ENCODE results near the gene BCL7A.
"Not testable (repeated sequence)": the region's sequence is repeated elsewhere in the genome, so short reads cannot be mapped to it uniquely, and the experiment has no call there.

BCL7A gene

GRCh38 chr12:121988519-121988918 lies 33.2 kb upstream of the BCL7A start:
- not testable (repeated sequence) for H3K36me3 ChIP-seq (ENCODE audit: control insufficient read depth, insufficient read depth, low read length); H3K4me3 ChIP-seq (ENCODE audit: low read length); H4K8ac ChIP-seq (ENCODE audit: low read depth, low read length); H3K18ac ChIP-seq (ENCODE audit: low read length); H3K4ac ChIP-seq (ENCODE audit: low read depth, low read length); H2BK120ac ChIP-seq (ENCODE audit: low read depth, low read length); H2AK5ac ChIP-seq (ENCODE audit: low read length); H4K5ac ChIP-seq (ENCODE audit: low read length); H3K4me1 ChIP-seq (ENCODE audit: control insufficient read depth, low read depth, low read length); H3K79me1 ChIP-seq (ENCODE audit: low read length); H2BK15ac ChIP-seq (replicated peaks; ENCODE audit: low read depth); H3K4me2 ChIP-seq (ENCODE audit: low read length); DNase-seq; H3K9ac ChIP-seq (ENCODE audit: low read length); H3K79me2 ChIP-seq (ENCODE audit: control insufficient read depth, insufficient read depth, low read length); H3K27ac ChIP-seq (ENCODE audit: low read depth, low read length); H2BK5ac ChIP-seq (ENCODE audit: low read length); H3K23ac ChIP-seq (ENCODE audit: low read length); H3K27me3 ChIP-seq (ENCODE audit: insufficient read depth, low read length, poor library complexity); H3K56ac ChIP-seq (ENCODE audit: low read length)
- WGBS (ENCODE audit: extremely low coverage, insufficient coverage, low lambda C conversion rate), result no CpG with 5 or more reads among the region's 10 CpGs

GRCh38 chr12:121989276-121990113 lies 32.2 kb upstream of the BCL7A start:
- Histone ChIP-seq H3K4ac (ENCODE audit: low read depth, low read length) (no peak overlapping the region), H4K8ac (ENCODE audit: low read depth, low read length) (no peak overlapping the region), H3K9ac (ENCODE audit: low read length) (no peak overlapping the region), H3K79me1 (ENCODE audit: low read length) (no peaks in the 10 kb centered on the region), H3K18ac (ENCODE audit: low read length) (no peak overlapping the region), H3K4me2 (ENCODE audit: low read length) (no peak overlapping the region), H3K79me2 (ENCODE audit: control insufficient read depth, insufficient read depth, low read length) (no peaks in the 10 kb centered on the region), H3K36me3 (ENCODE audit: control insufficient read depth, insufficient read depth, low read length) (no peaks in the 10 kb centered on the region), H2BK15ac (replicated peaks; ENCODE audit: low read depth) (no peak overlapping the region), H2AK5ac (ENCODE audit: low read length) (no peak overlapping the region), H3K4me1 (ENCODE audit: control insufficient read depth, low read depth, low read length) (no peaks in the 10 kb centered on the region), H3K56ac (ENCODE audit: low read length) (no peak overlapping the region), H2BK120ac (ENCODE audit: low read depth, low read length) (no peak overlapping the region), H3K27me3 (ENCODE audit: insufficient read depth, low read length, poor library complexity) (no peaks in the 10 kb centered on the region), H2BK5ac (ENCODE audit: low read length) (no peak overlapping the region), H3K27ac (ENCODE audit: low read depth, low read length) (no peak overlapping the region), H3K4me3 (ENCODE audit: low read length) (no peak overlapping the region), H3K23ac (ENCODE audit: low read length) (no peak overlapping the region), H4K5ac (ENCODE audit: low read length) (no peak overlapping the region)
- DNase-seq, result no peak
- no CpG with 5 or more reads among the region's 14 CpGs for WGBS (ENCODE audit: extremely low coverage, insufficient coverage, low lambda C conversion rate)

- no peak overlapping the region for H3K4me3 ChIP-seq (ENCODE audit: low read length)
- no peaks in the 10 kb centered on the region for H3K4me1 ChIP-seq (ENCODE audit: control insufficient read depth, low read depth, low read length)
- H3K18ac ChIP-seq (ENCODE audit: low read length), result no peak overlapping the region
- no peak overlapping the region for H3K56ac ChIP-seq (ENCODE audit: low read length)
- H2BK120ac ChIP-seq (ENCODE audit: low read depth, low read length), result no peak overlapping the region
- no peak overlapping the region for H2BK15ac ChIP-seq (replicated peaks; ENCODE audit: low read depth)
- no peak overlapping the region for H4K8ac ChIP-seq (ENCODE audit: low read depth, low read length)
- DNase-seq, result no peak
- H3K23ac ChIP-seq (ENCODE audit: low read length), result no peak overlapping the region
- no peak overlapping the region for H4K5ac ChIP-seq (ENCODE audit: low read length)
- no peak overlapping the region for H2BK5ac ChIP-seq (ENCODE audit: low read length)
- no peaks in the 10 kb centered on the region for H3K36me3 ChIP-seq (ENCODE audit: control insufficient read depth, insufficient read depth, low read length)
- H3K4me2 ChIP-seq (ENCODE audit: low read length), result no peak overlapping the region
- H3K27ac ChIP-seq (ENCODE audit: low read depth, low read length), result no peak overlapping the region
- no peaks in the 10 kb centered on the region for H3K27me3 ChIP-seq (ENCODE audit: insufficient read depth, low read length, poor library complexity)
- no peaks in the 10 kb centered on the region for H3K79me2 ChIP-seq (ENCODE audit: control insufficient read depth, insufficient read depth, low read length)
- no peak overlapping the region for H2AK5ac ChIP-seq (ENCODE audit: low read length)
- H3K9ac ChIP-seq (ENCODE audit: low read length), result no peak overlapping the region
- no peak overlapping the region for H3K4ac ChIP-seq (ENCODE audit: low read depth, low read length)
- WGBS (ENCODE audit: extremely low coverage, insufficient coverage, low lambda C conversion rate), result no CpG with 5 or more reads among the region's 6 CpGs
- H3K79me1 ChIP-seq (ENCODE audit: low read length), result no peaks in the 10 kb centered on the region
Observed at GRCh38 chr12:121990114-121990647, 31.5 kb upstream of the BCL7A start.

DNA sequence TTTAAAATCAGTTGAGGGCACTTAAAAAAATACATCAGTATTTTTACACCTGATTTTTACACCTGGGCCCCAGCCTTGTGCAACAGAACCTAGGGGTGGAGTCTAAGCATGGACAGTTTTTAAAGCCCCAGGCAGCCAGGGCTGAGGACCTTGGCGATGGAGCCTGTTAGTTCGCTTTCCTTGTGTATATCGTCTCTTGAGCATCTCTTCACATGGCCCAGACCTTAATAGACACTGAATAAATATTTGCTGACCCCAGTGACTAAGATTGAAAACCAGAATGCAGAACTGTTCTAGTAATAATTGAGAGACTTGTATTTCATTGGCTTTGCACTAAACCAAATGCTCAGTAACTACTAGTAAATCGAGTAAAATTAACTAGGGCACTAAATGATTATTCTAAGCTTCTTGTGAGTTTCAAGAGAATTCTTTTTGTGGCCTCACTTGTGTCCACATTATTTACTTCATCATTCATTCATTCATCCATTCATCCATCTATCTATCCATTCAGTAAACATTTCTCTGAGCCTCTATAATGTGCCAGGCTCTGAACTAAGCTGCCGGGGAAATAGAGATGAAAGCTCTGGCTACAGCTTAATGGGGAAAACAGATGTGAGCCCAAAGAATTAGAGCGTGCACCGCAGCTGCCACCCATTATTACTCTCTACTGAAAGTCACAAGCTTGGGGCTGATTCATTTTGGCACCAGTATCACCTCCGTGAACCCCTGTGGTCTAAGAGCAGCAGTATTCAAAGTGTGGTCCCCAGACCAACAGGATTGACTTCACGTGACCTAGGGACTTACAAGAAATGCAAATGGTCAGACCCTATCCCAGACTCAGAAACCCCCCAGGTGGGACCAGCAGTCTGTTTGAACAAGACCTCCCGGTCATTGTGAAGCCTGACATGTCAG lies 30.7 kb upstream of the BCL7A start:
- Histone ChIP-seq H2AK5ac (ENCODE audit: low read length) (no peak overlapping the region), H3K23ac (ENCODE audit: low read length) (no peak overlapping the region), H4K8ac (ENCODE audit: low read depth, low read length) (no peak overlapping the region), H3K27me3 (ENCODE audit: insufficient read depth, low read length, poor library complexity) (no peaks in the 10 kb centered on the region), H3K36me3 (ENCODE audit: control insufficient read depth, insufficient read depth, low read length) (no peaks in the 10 kb centered on the region), H3K9ac (ENCODE audit: low read length) (no peak overlapping the region), H3K4ac (ENCODE audit: low read depth, low read length) (no peak overlapping the region), H3K79me1 (ENCODE audit: low read length) (no peaks in the 10 kb centered on the region), H4K5ac (ENCODE audit: low read length) (no peak overlapping the region), H3K56ac (ENCODE audit: low read length) (no peak overlapping the region), H2BK5ac (ENCODE audit: low read length) (no peak overlapping the region), H3K4me1 (ENCODE audit: control insufficient read depth, low read depth, low read length) (no peaks in the 10 kb centered on the region), H2BK120ac (ENCODE audit: low read depth, low read length) (no peak overlapping the region), H3K27ac (ENCODE audit: low read depth, low read length) (no peak overlapping the region), H3K18ac (ENCODE audit: low read length) (no peak overlapping the region), H3K79me2 (ENCODE audit: control insufficient read depth, insufficient read depth, low read length) (no peaks in the 10 kb centered on the region), H3K4me2 (ENCODE audit: low read length) (no peak overlapping the region), H3K4me3 (ENCODE audit: low read length) (no peak overlapping the region), H2BK15ac (replicated peaks; ENCODE audit: low read depth) (no peak overlapping the region)
- no peak for DNase-seq
- no CpG with 5 or more reads among the region's 10 CpGs for WGBS (ENCODE audit: extremely low coverage, insufficient coverage, low lambda C conversion rate)

- no CpG with 5 or more reads among the region's 21 CpGs for WGBS (ENCODE audit: extremely low coverage, insufficient coverage, low lambda C conversion rate)
- no peak overlapping the region for H3K27ac ChIP-seq (ENCODE audit: low read depth, low read length)
- no peak for DNase-seq
Observed at GRCh38 chr12:121992059-121992879, 29.4 kb upstream of the BCL7A start.

More at GRCh38 chr12:121992059-121992879, 29.4 kb upstream of the BCL7A start:
- no peak overlapping the region for H4K5ac ChIP-seq (ENCODE audit: low read length)
- no peak overlapping the region for H3K18ac ChIP-seq (ENCODE audit: low read length)
- H3K4me2 ChIP-seq (ENCODE audit: low read length), result no peak overlapping the region
- no peak overlapping the region for H3K23ac ChIP-seq (ENCODE audit: low read length)
- no peak overlapping the region for H2AK5ac ChIP-seq (ENCODE audit: low read length)
- H3K4me3 ChIP-seq (ENCODE audit: low read length), result no peak overlapping the region
- H3K79me2 ChIP-seq (ENCODE audit: control insufficient read depth, insufficient read depth, low read length), result no peaks in the 10 kb centered on the region
- H2BK15ac ChIP-seq (replicated peaks; ENCODE audit: low read depth), result no peak overlapping the region
- H3K27me3 ChIP-seq (ENCODE audit: insufficient read depth, low read length, poor library complexity), result no peaks in the 10 kb centered on the region
- no peak overlapping the region for H3K56ac ChIP-seq (ENCODE audit: low read length)
- no peak overlapping the region for H3K9ac ChIP-seq (ENCODE audit: low read length)
- H3K4me1 ChIP-seq (ENCODE audit: control insufficient read depth, low read depth, low read length), result no peaks in the 10 kb centered on the region
- no peak overlapping the region for H2BK5ac ChIP-seq (ENCODE audit: low read length)
- no peaks in the 10 kb centered on the region for H3K36me3 ChIP-seq (ENCODE audit: control insufficient read depth, insufficient read depth, low read length)
- H3K79me1 ChIP-seq (ENCODE audit: low read length), result no peaks in the 10 kb centered on the region
- no peak overlapping the region for H2BK120ac ChIP-seq (ENCODE audit: low read depth, low read length)
- no peak overlapping the region for H3K4ac ChIP-seq (ENCODE audit: low read depth, low read length)
- H4K8ac ChIP-seq (ENCODE audit: low read depth, low read length), result no peak overlapping the region
